Ammon's horn (tissue), 1 donor: Measurements from ENCODE around the gene LDB3.

Experiments
- DNase-seq: peaks from one replicate; pipeline ENCODE4 v3.0.0-alpha.2; 2016; ENCODE audit warnings: low spot score

LDB3 gene

DNA sequence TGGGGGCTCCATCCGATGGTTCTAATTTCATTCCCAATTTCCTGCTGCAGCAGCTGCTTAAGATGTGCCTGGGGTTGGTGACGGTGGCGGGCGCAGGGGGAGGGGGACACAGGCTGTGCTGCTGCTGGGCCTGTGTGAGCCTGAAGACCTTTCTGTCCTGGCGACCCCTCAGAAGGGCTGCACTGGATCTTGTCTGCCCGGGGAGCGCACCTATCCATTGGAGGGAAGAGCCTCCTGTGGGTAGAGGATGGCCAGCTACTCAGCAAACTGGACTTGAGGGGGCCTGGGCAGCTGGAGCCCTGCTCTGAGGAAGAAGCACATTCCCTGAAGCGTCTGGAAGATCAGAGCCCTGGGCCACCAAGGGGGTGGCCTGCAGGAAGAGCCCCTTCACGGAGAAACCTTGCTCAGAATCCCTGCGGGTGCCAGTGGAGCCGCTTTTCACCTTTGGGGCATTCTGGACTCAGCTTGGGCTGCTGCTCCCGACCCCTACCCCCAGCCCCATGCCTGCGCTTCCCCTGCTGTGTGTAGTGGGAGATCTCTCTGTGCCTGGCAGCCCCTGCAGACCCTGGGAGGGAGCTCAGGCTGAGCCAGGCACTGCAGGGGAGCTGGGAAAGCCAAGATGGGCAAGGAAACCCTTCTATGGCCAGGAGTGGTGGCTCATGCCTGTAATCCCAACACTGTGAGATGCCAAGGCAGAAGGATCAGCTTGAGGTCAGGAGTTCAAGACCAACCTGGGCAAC lies 17.8 kb downstream of the LDB3 start:
- DNase-seq = no peak

- no peak for DNase-seq
These were observed 18.7 kb downstream of the LDB3 start for GRCh38 chr10:86686972-86687371.

DNA sequence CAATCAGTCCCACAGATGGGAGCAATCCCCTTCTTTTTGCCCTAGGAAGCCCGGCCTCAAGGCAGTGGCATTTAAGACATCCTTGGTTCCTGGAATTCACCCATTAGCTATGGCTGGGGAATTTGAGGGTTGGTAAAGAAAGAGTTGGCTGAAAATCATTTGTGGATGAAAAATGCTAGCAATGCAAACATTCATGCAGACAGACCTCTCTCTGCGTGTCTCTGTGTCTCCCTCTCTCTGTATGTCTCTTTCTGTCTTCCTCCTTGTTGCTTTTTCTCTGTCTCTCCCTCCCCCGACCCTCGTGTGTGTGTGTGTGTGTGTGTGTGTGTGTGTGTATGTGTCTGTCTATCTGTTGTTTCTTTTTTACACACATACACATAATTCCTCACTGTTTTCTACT lies 19.4 kb downstream of the LDB3 start:
- no peak for DNase-seq

DNA sequence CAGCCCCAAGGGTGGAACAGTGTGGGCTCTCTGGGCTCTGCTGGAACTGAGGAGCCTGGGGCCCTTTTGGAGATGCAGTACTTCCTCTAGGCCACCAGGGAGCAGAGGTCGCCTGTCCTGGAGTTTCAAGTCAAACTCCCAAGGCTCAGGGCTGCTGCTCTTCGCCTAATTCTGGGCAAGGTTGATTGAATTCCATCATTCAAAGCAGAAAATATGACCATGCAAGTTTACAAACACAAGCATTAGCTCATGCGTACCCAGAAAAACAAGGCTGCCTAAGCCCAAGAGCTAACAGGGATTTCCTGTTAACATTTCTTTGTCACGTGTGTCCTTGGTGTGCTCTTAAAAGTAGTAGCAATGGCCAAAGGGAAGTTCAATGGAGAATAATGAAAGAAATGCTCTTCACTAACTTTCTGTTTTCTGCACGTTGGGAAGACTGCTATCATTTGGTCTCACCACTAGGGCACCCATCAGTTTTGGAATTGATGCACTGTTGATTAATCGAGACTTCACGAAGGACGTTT lies 20.1 kb downstream of the LDB3 start:
- peak; percentile 84 for DNase-seq

DNA sequence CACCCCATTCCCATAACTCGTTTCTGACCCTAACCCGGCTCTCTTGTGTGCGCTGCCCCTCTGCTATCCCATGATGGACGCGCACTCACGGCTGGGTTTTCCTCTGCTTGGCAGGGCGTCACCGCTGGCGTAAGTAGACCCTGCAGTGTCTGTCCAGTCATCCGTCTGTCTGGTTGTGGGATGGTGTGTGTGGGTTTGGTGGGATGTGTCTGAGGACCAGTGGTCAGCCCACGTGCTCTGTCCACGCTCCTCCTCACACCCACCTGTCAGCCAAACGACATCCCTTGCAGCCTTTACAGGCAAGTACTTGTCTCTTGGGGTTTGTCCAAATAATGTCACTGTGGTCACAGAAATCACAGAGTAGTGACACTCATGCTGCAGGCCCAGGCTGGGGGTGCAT lies 20.8 kb downstream of the LDB3 start:
- no peak for DNase-seq

GRCh38 chr10:86690231-86690630 lies 21.9 kb downstream of the LDB3 start:
- no peak for DNase-seq

- DNase-seq = no peak
These were observed 22.4 kb downstream of the LDB3 start for GRCh38 chr10:86690657-86691084.

DNA sequence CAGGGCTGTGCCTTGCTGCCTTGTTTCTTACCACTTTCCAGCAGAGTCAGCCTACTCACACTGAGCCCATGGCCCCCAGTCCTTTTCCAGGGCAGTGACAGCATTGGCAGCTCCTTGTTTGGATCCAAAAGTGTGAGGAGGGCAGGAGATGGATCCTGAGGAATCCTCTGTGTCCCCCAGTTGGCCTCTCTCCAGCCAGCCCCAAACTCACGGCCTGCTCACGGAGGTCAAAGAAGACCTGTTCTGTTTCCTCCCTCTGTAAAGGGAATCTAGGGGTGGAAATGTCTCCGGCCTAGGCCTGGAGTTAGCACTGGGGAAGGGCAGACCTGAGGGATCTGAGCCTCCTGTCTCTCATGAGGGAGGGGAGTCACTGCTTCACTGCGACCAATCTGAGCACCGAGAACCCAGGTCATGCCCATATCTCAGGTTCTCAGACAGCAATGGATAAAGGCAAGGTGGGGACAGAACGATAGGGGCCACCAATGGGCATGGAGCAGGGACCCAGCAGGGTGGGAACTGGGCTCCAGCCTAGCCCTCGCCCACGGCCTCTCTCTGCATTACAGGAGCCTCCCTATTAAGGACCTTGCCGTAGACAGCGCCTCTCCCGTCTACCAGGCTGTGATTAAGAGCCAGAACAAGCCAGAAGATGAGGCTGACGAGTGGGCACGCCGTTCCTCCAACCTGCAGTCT lies 23.2 kb downstream of the LDB3 start:
- DNase-seq = no peak

GRCh38 chr10:86692023-86692514 lies 23.8 kb downstream of the LDB3 start:
- DNase-seq = no peak

DNA sequence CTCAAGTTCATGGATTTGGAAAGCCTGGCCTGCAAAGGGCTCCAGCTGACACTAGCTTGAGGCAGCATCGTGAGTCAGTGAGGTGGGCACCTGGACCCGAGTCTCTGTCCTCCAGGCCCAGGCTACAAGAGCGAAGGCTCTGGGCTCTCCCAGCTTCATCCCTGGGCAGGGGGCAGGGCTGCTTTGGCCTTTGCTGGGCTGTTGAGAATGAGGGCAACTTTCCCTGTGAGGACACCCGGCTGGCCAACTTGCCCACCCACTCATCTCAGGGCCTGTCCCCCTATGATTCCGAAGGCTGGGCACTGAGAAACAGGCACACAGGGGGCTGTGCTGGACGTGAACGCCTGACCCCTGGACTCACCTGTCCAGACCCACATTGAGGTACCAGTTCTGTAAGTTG lies 24.4 kb downstream of the LDB3 start:
- no peak for DNase-seq

DNA sequence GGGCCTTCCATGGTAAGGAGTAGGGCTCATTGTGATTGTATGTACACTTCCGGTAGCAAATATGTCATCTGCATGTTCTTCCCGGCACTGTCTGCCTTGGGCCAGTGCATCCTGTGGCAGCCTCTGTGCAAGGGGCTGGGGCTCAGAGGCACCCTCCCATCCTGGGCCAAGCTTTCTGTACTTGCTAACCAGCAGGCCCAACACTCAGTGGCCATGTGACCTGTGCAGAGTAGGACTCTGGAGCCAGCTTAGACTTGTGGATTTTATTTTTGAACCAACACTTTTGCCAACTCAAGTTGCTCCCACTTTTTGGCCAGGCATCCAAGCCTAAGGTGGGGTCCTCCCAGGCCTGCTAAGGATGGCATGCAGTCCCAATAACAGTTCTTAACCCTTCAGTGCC lies 25.0 kb downstream of the LDB3 start:
- no peak for DNase-seq

- DNase-seq = no peak
These were observed 25.5 kb downstream of the LDB3 start for GRCh38 chr10:86693721-86694369.

GRCh38 chr10:86698207-86698940 lies 30.1 kb downstream of the LDB3 start:
- no peak for DNase-seq

DNA sequence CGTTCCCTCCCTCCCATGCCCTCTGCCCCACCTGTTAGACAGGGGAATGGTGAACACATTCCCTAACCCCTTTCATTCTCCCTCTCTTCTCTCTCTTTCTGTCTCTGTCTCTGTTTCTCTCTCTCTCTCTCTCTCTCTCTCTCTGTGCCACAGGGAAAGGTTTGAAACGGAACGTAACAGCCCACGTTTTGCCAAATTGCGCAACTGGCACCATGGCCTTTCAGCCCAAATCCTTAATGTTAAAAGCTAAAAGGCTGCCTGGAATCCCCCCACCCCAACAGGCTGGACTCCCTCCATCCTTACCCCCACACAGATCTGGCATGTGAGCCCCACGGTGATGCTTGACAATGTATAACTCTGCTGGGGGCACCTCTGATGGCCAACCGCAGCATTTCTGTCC lies 30.8 kb downstream of the LDB3 start:
- no peak for DNase-seq

- DNase-seq = no peak
These were observed 31.2 kb downstream of the LDB3 start for GRCh38 chr10:86699541-86699940.

GRCh38 chr10:86699991-86700840 lies 31.9 kb downstream of the LDB3 start:
- no peak for DNase-seq

DNA sequence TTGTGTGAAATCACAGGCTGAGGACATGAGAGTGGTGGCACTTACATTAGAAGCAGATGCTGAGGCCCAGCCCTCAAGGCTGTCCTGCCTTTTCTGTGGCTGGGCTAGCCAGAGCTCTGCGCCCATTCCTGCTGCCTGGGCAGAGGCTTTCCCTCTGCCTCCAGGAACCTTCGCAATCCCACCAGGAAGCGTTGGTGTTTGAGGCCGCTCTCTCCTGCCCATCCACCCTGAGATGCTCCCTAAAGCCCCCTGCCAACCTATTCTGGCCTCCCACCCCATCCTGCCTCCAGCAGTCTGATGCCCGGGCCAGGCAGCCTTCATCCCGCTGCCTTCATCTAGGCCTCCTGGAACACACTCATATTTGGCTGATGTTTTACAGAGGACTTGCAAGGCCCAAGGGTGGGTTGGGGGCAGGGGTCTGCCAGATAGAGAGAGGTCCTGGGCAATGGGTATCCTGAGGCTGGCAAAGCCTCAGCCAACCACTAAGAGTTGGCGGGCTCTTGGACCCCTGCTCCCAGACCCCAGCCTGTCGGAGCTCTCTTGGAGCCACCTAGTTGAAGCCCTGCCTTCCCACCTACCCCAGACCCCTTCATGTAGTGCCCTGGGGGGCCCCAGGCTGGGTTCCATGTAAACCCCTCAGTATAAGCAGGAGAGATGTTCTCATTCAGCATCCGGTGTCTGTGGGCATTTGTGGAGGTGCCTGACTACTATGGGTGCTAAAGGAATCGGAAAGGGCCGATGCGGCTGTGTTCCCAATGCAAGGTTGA lies 32.7 kb downstream of the LDB3 start:
- DNase-seq = no peak

DNA sequence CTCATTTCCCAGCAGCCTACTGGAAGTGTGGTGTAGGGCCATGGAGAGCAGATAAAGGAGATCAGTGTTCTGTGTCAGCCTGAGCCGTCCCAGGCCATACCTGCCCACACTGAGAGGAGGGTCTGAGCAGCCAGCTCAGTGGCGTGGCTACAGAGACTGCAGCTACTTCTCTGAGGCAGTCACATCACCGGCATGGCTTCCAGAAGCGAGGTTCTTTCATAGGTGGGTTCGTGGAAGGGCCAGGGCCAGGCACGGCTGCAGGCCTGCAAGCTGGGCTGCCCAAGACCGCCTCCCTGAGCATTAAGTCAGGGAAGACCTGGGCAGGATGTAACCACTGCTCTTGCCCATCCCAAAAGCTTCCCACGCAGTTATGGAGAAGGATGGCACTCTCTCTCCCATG lies 34.9 kb downstream of the LDB3 start:
- DNase-seq = no peak

GRCh38 chr10:86705139-86705538 lies 36.8 kb downstream of the LDB3 start:
- no peak for DNase-seq

DNA sequence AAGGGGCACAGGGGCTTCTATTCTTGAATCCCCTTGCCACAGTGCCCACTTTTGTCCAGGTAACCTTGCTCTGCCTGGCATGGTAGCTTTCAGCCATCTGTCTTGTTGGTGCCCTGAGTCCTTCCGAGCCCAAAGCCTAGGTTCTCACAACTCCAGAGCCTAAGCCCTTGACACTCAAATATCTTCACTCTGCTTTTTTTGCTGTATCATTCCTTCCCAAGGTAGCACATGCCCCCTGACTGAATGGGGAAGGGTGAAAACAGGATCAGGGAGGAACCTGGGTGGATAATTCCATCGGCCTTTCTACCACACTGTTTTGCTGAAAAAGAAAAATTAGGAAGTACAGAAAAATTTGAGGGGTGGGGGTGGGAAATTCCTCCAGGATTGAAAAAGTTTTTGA lies 37.6 kb downstream of the LDB3 start:
- DNase-seq = no peak
